Neutrophil (primary cell): ENCODE measurements around the gene SLCO1C1.

Experiments
- H3K27ac ChIP-seq: fragments of 200-600 bp; sonication (generic); 2 replicates; pipeline ENCODE4 v1.5.1; 2016; ENCODE audit warnings: mild to moderate bottlenecking, moderate library complexity
- H3K27me3 ChIP-seq: fragments of 200-600 bp; sonication (generic); 2 replicates; pipeline ENCODE4 v1.6.0; 2016; ENCODE audit warnings: mild to moderate bottlenecking
- H3K36me3 ChIP-seq: fragments of 200-600 bp; sonication (generic); 2 replicates; pipeline ENCODE4 v1.5.1; 2017
- H3K4me1 ChIP-seq, 2 experiments: fragments of 200-600 bp in 1 of 2; sonication (generic) in 1 of 2; 1 replicate in 1 of 2; 2 replicates in 1 of 2; pipeline versions ENCODE4 v1.5.1 to v1.6.1; 2013 to 2016; ENCODE audit warnings: low read depth in 1 of 2, low read length in 1 of 2, mild to moderate bottlenecking in 1 of 2, moderate library complexity in 1 of 2; ENCODE audit not compliant: control insufficient read depth in 1 of 2, insufficient read depth in 1 of 2
- H3K4me3 ChIP-seq, 2 experiments: fragments of 200-600 bp in 1 of 2; sonication (generic) in 1 of 2; 1 replicate in 1 of 2; 2 replicates in 1 of 2; pipeline ENCODE4 v1.5.1; 2013 to 2016; ENCODE audit warnings: low read depth in 1 of 2, low read length in 1 of 2, mild to moderate bottlenecking in 1 of 2, moderate library complexity in 1 of 2
- H3K9me3 ChIP-seq: fragments of 200-600 bp; sonication (generic); 2 replicates; pipeline ENCODE4 v1.5.1; 2016
- CTCF ChIP-seq: fragments of 200-600 bp; sonication (generic); IDR thresholded peaks from 2 replicates; pipeline ENCODE4 v1.5.1; 2016; ENCODE audit warnings: antibody characterized with exemption

SLCO1C1 gene

DNA sequence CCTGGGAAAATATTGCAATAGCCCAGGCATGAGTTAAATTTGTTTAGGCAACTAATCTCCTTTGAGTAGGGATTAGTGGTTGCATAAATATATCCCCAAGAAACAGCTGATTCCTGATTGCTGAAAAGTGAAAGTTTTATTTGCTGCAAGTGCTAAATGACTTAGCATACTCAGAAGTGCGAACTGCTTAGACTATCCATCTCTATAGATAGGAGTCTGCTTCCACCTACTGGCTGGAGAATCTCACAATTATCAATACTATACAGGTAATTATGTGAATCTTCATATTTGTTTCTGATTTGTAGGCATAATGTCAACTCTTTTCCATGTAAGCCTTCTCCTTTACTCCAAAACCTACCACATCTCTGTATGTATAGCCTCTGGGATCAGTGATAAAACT is 103.4 kb downstream of the SLCO1C1 start:
- H3K36me3 ChIP-seq = no peaks in the 10 kb centered on the region
- no peak for TF ChIP-seq CTCF
- no peaks in the 10 kb centered on the region for H3K9me3 ChIP-seq
- H3K27me3 ChIP-seq = no peaks in the 10 kb centered on the region
- no peaks in the 10 kb centered on the region for H3K4me1 ChIP-seq
- H3K27ac ChIP-seq = no peak overlapping the region
- H3K4me3 ChIP-seq = no peak overlapping the region

GRCh38 chr12:20800160-20800559 is 105.0 kb downstream of the SLCO1C1 start:
- Histone ChIP-seq H3K27ac (no peak overlapping the region), H3K9me3 (no peaks in the 10 kb centered on the region), H3K4me1 (no peaks in the 10 kb centered on the region), H3K4me3 (no peak overlapping the region), H3K36me3 (no peaks in the 10 kb centered on the region), H3K27me3 (no peaks in the 10 kb centered on the region)
- no peak for TF ChIP-seq CTCF

DNA sequence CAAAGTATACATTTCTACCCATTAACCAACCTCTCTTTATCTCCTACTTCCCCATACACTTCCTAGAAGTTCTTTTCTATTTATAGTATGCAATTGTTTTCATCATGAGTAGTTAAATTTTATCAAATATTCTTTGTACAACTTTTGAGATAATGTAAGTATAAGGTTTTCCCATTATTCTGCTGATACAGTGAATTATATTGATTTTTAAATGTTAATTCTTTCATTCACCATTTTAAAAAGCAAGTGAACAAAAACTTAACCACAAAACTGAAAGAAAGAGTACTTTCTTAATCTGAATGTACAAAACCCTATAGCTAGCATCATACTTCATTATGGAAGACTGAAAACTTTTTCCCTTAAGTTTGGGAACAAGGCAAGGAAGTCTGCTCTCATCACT is 105.9 kb downstream of the SLCO1C1 start:
- no peak overlapping the region for H3K27ac ChIP-seq
- no peaks in the 10 kb centered on the region for H3K27me3 ChIP-seq
- no peak for TF ChIP-seq CTCF
- no peaks in the 10 kb centered on the region for H3K36me3 ChIP-seq
- H3K4me3 ChIP-seq = no peak overlapping the region
- no peaks in the 10 kb centered on the region for H3K4me1 ChIP-seq
- H3K9me3 ChIP-seq = no peaks in the 10 kb centered on the region
